Measurements from ENCODE around the gene PLXDC1.
"Not testable (repeated sequence)": the region's sequence is repeated elsewhere in the genome, so short reads cannot be mapped to it uniquely, and the experiment has no call there.

Gene PLXDC1

GRCh38 chr17:39122991-39123390 is 28.4 kb downstream of the PLXDC1 start:
- DNase-seq = no peak

GRCh38 chr17:39121919-39122318 is 29.5 kb downstream of the PLXDC1 start:
- DNase-seq = not testable (repeated sequence)

- DNase-seq = no peak
Observed at GRCh38 chr17:39118674-39119419, 32.6 kb downstream of the PLXDC1 start.

DNA sequence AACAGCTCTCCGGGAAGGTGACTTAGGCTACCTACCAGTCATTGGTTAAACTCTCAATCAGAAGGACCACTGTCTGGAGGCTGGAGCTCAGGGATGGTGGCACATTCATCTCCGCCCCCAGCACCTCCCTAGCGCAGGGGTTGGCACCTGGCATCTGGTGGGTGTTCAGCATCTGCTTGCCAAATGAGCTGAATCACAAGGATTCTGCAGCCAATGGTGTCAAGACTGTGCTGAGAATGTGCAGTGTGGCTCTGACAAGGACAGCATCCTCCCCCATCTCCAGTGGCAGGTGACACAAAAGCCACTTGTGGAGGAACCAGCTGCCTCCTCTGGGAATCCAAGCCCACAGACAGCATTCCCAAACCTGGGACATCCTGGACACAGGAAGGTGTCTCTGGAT is 35.2 kb downstream of the PLXDC1 start:
- DNase-seq = no peak

GRCh38 chr17:39115135-39115534 is 36.3 kb downstream of the PLXDC1 start:
- no peak for DNase-seq

GRCh38 chr17:39114723-39115122 is 36.7 kb downstream of the PLXDC1 start:
- no peak for DNase-seq

- no peak for DNase-seq
Observed at GRCh38 chr17:39113871-39114270, 37.6 kb downstream of the PLXDC1 start.

- no peak for DNase-seq
Observed at GRCh38 chr17:39110435-39111136, 40.9 kb downstream of the PLXDC1 start.

DNA sequence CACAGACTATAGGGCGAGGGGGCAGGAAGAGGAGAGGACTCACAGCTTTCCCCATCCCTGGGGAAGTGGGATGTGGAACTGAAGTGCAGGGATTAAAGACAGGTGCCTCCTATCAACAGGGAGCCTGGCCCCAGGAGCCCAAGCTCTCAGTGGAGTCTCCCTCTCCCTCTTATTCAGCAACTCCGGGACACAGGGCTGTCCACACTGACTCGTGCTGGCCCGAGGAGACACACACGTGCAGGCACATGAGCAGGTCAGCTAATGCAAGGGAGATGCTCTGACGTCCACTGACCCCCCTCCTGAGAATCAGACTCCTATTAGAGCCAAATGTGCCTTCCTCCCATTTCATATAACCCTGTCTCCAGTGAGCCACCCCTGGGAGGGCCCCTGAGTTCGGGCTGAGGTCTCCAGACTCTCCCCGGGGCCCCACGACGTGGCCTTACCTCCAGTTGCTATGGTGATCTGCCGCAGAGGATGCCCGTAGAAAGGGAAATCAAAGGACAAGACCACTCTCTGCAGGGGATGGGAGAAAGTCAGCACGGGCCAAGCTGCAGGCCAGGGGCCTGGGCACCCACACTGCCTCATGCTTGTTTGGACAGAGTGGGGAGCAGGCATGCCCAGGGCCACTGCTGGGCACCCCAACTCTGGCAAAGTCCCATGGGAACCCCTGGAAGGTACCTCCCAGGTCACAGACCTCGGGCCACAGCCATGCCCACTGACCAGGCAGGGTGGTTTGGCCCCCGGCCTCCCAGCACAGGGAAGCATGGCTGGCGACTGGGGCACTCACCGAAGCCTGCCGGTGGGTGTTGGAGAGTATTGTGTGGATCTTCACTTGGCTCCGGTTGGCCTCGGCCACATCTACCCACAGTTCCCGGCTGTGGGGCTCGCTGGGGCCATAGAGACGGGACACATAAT is 42.7 kb downstream of the PLXDC1 start:
- DNase-seq = no peak

DNA sequence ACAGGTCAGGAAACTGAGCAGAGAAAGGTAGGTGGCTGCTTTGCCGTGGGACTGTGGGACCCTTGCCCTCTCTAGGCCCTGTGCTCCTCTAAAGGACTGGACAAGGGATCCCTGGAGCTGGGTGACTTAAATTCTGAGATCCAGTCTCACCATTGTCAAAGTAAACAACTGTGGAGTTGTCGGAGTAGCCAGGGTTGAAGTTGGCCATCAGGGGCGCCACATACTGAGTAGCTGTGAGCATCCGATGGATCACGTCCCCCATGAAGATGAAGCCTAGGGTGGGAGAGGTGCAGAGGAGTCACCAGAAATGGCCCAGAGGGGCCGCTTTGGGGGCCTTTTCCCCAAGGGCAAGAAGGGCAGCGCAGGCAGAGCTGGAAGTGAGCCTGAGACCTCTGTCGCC is 43.5 kb downstream of the PLXDC1 start:
- DNase-seq = no peak

GRCh38 chr17:39107155-39107554 is 44.3 kb downstream of the PLXDC1 start:
- DNase-seq = no peak

DNA sequence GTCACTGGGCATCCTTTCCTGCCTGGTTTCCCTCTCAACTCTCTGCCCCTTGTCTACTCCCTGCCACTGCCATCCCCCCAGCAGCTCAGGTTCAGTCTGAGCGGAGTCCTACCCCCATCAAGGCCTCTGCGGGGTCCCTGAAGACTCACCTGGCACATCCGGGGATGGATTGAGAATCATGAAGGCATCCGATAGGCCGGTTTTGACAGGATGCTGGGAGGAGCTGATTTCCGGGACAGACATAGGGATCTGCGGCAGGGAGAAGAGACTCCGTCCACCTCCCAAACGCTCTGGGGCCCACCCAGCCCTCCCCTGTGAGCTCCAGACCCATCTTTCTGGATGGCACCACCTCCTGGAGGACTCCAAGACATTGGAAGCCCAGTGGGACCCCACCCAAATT is 45.7 kb downstream of the PLXDC1 start:
- DNase-seq = no peak

GRCh38 chr17:39104657-39105056 is 46.8 kb downstream of the PLXDC1 start:
- no peak for DNase-seq

- DNase-seq = no peak
Observed at GRCh38 chr17:39104046-39104445, 47.4 kb downstream of the PLXDC1 start.

- DNase-seq = no peak
Observed at GRCh38 chr17:39101091-39101490, 50.3 kb downstream of the PLXDC1 start.

DNA sequence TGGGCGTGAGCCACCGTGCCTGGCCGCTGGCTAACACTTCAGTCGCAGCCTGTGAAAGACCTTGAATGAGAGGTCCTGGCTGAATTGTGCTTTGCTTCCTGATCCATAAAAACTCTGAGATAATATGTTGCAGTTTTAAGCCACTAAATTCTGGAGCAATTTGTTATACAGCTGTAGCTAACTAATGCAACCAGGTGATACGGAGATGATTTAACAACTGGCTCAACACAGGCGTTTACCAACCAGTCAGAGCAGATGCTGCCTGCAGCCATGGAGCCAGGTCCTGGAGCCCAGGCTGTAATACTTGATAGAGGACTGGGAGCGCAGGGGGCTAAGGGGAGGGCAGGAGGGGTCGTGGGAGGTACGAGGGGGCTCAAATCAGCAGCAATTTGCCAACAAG is 50.9 kb downstream of the PLXDC1 start:
- DNase-seq = no peak

GRCh38 chr17:39099663-39100286 is 51.7 kb downstream of the PLXDC1 start:
- DNase-seq = peak; percentile 76

GRCh38 chr17:39098588-39098987 is 52.8 kb downstream of the PLXDC1 start:
- no peak for DNase-seq

- DNase-seq = no peak
Observed at GRCh38 chr17:39097537-39097936, 53.9 kb downstream of the PLXDC1 start.

- DNase-seq = peak; percentile 97
Observed at GRCh38 chr17:39097150-39097519, 54.3 kb downstream of the PLXDC1 start.

DNA sequence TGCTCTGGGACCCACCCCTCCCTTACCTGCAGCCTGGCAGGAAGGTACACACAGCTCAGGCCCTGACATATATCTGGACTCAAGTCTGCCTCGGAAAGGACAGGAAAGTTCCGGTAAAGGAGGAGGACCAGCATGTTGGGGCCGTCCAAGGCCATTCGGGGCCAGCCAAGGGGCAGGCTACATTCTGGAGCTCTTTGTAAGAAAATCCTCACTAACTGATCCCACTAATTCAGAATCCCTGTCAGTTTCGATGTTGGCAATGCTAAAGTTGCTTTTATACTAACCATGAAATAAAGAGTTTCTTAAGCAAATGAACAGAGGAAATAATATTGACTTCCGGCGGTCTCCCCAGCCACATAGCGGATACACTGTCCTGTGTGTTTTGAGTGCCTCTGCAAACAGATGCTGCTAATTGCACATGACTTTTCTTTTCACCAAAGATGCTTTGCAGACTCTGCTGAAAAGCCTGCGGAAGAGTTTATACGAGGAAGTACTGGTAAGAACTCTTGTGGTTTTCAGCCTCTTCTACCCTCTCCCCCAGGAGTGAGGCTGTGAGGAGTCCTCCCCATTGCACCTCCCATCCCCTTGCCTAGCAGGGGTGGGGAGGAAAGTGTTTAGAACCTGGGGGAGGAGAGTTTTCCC is 54.8 kb downstream of the PLXDC1 start:
- DNase-seq = peak; percentile 59

DNA sequence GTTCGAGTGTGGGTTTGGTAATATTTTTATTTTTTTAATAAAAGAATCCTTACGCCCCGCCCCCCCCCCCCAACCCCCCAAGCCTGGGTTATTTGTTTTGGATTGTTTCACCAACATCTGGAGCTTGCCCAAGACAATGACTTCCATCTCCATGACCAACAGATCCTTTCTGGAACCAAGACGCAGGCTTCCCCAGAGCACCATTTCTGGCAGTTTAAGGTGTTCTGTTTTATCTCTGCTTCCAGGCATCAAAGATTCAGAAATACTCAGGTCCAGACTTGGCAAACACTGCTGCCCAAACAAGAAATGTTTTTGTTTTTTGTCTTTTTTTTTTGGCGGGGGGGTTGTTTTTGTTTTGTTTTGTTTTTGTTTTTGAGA is 56.1 kb downstream of the PLXDC1 start:
- DNase-seq = no peak
